ENCODE measurements around the gene MAPK8IP3.

The MAPK8IP3 gene

DNA sequence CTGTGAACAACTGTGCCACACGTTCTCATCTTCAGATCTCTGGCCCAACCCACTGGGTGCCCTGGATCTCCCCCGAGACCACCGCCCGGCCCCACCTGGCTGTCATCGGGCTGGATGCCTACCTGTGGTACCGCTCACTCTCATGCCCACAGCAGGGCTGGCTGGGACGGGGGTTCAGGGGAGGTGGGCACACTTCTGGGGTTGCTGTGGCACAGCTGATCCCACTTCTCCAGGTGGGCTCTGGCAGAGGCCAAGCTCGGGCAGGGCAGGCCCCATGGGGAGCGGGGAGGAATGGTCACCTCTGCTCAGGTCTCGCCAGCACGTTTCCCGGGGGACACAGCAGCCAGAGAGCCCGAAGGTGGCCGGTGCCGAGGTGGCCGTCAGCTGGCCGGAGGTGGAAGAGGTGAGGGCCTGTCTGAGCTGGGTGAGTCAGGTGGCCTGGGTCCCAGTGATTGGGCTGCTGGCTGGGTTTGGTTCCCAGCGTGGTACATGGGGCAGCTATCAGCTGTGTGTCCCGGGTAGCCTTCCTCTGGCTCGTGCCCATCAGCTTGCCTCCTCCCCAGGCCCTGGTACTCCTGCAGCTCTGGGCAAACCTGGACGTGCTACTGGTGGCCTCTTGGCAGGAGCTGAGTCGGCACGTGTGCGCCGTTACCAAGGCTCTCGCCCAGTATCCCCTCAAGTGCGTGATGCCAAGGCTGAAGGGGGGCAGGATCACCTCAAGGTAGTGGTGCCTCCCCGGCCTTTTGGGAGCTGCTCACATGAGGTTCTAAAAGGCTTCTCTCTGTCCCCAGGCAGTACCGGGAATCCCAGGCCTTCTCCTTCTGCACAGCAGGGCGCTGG is 69.2 kb downstream of the MAPK8IP3 start:
- no peak for DNase-seq

DNA sequence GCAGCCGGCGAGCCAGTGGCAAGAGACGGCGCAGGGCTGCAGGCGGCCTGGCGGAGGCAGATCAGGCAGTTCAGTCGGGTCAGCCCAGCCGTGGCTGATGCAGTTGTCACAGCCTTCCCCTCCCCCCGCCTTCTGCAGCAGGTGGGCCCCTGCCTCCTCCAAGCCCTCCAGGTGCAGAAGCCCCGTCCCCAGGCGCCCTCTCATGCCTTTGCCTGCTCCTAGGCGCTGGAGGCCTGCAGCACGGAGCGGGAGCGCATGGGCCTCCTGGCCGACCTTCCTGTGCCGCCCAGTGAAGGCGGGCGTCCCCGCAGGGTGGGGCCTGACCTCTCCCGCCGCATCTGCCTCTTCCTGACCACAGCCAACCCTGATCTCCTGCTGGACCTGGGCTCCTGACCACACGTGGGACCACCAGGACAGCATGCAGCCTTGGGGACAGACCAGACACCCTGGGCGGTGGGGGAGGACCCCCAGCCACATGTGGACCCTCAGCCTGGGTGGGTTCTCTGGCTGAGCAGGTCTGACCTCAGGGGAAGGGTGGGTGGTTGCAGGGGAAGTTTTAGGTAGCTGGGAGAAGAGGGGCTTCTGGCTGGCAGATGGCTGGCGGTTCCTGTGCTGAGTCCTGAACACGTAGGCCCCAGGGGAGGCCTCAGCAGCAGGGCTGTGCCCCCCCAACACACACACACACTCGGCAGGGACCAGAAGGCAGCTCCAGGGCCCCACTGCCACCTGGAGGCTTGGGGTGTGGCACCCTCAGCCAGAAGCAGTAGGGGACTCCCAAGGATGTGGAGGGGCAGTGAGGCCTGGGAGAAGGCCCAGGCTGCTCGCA is 70.1 kb downstream of the MAPK8IP3 start:
- DNase-seq, result no peak

DNA sequence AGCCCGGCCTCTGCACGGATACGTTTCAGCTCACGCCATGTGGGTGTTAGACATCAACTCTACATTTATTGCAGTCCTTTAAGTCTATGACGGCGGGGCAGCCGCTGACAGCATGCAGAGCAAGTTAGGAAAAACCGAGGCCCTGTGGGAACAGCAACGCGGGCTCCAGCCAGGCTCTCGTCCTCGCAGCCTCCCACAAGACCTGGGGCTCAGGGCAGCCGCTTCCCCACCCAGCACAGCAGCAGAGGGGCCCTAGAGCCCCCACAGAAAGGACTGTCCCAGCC is 70.6 kb downstream of the MAPK8IP3 start:
- no peak for DNase-seq

DNA sequence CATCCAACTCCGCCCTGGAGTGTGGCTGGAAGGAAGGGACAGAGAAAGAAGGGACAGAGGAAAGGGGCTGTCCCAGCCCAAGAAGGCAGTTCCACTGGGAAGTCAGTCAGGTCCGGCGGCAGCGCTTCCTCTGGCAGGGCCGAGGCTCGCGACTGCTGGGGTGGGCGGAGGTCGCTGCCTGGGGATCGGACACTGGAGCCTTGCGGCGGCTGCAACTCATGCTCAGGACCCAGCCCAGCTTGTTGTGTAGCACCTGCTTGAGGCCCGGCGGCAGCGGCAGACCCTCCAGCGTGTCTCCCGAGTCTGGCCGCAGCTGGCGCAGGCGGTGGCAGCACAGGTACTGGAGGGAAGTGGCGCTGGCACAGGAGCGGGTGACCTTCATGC is 71.0 kb downstream of the MAPK8IP3 start:
- no peak for DNase-seq

DNA sequence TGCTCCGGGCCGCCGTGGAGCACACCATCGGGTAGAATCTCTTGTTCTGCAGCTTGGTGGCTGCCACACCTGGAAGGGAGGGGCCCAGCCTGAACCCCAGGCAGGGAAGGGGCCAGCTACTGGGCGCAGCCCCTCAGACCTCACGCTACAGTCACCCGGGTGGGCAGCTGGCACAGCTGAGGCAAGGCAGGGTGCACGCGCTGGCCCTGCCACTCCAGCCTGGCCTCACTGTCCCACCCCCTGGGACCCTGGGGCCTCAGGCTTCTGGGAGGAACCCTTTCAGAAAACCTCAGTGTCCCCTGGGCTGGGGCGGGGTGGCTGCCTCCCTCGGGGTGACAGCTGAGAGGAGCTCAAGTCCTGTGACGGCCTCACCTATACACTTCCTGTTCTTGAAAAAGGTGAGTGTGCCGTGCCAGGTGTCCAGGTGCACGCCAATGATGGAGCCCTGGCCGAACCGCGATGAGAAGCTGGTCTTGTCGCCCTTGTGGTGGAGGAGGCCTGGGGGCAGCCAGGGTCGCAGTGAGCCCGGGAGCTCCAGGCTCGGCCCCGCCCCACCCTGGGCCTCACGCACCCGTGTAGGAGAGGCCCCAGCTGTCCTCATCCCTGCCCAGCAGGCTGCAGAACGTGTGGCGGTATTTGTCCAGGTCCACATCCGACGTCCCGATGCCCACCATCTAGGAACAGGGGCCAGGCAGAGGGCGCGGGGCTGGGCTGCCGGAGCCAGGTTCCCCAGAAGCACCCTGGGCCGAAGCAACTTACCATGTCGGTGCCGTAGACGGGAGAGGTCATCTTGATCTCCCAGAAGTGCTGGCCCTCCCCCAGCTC is 71.6 kb downstream of the MAPK8IP3 start:
- no peak for DNase-seq

DNA sequence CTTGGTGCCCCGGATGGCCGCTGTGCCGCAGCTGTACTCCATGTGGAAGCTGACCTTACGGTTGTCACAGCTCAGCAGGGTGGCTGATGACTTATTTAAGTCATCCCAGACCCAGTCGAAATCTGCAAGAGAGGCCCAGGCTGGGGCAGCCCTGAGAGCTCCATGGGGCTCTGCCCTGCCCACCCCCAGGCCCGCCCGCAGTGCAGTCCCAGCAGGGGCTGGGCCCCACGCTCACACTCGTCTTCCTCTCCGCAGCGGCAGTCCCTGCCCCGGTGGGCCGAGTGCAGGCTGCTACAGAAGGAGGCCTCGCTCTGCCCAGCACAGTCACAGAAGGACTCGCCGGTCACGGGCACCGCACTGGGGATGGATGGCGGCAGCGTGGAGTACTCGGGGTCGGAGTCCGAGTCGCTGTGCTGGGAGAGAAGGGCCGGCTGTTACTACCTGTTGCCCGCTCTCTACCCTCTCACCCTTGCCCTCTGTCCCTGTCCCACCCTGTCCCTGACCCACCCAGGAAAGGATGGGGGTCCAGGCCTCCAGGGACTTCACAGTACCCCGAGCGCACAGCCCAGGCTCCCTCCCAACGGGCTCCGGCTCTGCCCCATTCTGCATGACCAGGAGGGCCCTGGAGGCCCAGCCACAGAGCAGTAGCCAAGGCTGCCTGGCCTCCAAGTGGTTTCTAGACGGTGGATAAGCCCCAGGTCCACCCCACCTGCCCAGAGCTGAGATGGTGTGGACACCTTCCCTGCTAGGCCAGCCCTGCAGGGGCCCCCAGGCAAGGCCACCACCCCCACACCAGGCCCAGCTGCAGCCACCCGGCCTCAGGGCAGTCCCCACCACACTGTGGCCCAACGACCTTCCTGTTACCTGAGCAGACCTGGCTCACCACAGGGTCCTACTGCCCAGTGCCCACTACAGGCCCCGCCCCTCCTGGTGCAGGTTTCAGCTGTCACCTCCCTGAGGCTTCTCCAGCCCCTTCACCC is 72.5 kb downstream of the MAPK8IP3 start:
- no peak for DNase-seq

DNA sequence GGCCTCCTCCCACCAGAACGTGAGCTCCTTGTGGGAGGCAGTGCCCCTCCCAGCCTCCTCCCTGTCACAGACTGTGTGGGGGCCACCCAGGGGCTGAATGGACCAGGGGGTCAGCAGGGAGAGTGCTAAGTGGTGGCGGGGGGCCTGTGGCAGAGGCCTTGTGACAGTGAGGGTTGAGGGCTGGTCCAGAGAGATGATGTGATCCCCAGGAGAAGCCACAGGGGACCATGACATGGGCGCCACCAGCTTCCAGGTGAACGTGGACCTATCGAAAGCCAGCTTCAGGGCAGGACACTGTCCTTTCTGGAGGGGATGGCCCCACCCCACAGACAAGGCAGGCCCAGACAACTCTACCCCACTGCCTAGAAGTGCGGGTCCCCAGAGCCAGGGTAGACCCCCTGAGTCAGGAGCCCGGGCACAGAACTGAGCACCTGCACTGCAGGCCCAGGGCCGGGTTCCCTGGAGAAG is 73.3 kb downstream of the MAPK8IP3 start:
- DNase-seq, result no peak

DNA sequence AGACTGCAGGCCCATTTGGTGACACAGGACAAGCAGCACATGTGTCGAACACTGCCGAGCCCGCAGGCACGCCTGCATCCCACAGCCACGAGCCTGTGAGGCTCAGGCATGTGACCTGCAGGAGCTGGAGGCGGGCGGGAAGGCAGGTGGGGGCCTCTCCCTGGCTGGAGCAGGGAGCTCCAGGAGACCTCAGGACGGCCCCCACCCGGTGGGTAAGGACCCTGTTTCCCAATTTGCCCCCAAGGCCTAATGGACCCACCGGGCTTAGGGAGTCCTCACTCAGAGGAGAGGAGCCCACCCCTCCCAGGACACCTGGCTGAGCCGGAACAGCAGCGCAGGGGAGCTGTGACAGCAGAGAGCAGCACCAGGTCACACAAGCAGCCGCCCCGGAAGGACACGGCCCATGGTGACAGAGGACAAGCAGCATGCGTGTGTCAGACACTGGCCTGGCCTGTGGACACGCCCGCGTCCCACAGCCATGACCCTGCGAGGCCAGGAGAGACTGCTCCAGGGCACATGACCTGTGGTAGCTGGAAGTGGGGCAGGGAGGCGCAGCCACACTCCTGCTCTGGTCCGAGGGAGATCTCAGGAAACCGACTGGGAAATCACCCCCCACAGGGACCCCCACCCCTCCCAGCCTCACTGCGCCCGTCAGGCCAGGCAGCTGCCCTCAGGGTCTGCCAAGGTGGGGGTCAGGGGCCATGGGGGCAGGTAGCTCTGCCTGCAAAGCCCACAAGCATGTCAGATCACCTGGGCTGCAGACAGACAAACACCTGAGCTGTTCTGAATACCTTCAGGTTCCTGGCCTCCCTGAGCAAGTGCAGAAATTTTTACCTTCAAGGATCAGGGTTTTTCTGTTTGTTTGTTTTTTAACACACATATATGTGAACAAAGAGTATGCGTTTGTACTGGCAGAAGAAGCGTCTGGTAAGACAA is 74.0 kb downstream of the MAPK8IP3 start:
- no peak for DNase-seq

DNA sequence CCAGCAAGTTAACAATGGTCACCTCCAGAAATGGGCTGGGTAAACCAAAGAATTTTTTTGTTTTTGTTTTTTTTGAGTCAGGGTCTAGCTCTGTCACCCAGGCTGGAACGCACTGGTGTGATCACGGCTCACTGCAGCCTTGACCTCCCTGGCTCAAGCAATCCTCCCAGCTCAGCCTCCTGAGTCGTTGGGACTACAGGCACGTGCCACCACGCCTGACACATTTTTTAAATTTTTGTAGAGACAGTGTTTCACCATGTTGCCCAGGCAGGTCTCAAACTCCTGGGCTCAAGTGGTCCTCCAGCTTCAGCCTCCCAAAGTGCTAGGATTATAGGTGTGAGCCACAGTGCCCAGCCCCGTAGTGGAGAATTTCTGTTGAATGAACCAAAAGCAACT is 74.7 kb downstream of the MAPK8IP3 start:
- no peak for DNase-seq

DNA sequence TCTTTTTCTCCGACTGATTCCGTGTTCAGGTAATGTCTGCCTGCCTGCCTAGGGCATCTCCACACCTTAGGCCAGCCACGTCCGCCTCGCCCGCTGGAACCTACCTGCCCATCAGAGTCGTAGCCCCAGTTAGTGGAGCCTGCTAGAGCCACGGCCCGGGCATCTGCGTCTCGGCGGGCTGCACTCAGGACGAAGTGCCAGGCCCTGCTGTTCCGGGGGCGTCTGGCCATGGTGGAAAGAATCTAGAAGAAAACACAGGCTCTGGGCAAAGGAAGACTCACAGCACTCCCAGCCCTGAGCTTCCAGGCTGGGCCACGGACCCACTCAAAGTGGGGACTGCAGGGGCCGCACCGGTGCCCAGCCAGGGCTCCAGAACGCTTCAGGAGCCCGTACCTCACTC is 75.3 kb downstream of the MAPK8IP3 start:
- DNase-seq, result no peak

DNA sequence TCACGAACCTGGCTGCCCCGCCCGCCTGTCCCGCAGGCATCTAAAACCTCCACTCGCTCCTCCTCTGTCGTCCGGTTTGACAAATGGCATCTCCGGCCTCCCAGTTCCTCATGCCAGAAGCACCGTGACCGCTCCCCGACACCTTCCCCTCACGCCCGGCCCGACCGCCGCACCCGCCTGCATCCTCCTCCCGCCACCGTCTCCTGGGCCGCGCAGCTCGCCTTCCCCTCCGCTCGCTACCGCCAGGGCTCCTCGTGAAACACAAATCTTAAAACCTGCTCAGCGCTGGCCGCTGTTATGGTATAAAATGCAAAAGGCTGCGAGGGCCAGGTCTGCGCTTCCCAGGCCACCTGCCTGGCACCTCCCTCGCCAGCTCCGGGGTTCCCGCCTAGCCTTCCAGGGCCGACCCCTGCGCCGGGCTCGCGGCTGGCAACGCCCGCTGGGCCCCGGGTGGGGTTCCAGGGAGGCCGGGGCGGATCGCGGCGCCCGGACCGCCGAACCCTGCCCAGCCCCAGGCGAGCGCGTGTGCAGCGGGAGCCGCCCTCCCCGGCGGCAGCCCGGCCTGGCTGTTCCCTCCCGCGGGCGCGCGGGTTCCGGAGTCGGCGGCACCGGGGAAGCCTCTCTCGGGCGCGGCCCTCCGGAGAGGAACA is 75.9 kb downstream of the MAPK8IP3 start:
- DNase-seq, result peak; percentile 23

DNA sequence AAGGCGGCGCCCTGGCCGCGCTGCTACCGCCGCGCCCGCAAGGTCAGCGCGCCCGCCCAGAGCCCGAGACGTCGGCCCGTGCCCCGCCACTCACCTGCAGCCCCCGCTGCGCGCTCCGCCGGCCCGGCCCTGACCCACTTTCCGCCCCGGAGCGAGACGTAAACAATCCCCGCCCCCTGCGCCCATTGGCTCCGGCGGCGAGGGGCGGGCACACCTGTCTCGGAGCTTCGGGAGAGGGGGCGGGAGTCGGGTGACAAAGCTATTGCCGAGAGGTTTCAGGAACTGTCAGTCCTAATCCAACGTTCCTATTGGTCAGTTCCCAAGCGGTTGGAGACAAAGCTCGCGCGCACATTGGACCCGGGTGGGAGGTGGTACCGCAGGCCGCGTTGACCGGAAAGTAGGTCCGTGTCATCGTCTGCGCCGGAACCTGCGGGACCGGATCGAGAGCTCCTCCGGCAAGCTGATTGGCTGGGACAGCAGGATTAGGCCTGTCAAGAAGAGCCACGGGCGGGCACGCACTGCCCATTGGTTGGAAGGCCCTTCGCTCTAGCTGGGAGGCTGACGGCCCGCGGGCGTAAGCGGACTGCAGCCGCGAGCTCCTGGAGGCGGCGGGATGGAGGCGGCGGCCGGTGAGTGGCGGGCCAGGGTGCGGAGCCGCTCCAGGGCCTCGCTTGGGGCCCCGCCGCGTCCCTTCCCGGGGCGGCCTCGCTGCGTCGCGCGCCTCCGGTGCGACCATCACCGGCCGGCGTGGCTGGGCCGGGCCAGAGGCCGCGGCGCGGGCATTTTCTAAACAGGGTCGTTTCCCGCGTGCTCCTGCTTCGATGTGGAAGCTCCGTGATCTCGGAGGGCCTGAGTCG is 76.6 kb downstream of the MAPK8IP3 start, which contains the start of the genes NUBP2 and SPSB3:
TSS of gene NUBP2 (plus strand) at position 553 of the 857 bp plus-strand sequence. CDS start at position 614, 61 bp downstream.
TSS of gene SPSB3 (minus strand) at position 164 of the 857 bp plus-strand sequence. CDS start 1,088 bp downstream, outside the sequence.
- peak; percentile 95 for DNase-seq

DNA sequence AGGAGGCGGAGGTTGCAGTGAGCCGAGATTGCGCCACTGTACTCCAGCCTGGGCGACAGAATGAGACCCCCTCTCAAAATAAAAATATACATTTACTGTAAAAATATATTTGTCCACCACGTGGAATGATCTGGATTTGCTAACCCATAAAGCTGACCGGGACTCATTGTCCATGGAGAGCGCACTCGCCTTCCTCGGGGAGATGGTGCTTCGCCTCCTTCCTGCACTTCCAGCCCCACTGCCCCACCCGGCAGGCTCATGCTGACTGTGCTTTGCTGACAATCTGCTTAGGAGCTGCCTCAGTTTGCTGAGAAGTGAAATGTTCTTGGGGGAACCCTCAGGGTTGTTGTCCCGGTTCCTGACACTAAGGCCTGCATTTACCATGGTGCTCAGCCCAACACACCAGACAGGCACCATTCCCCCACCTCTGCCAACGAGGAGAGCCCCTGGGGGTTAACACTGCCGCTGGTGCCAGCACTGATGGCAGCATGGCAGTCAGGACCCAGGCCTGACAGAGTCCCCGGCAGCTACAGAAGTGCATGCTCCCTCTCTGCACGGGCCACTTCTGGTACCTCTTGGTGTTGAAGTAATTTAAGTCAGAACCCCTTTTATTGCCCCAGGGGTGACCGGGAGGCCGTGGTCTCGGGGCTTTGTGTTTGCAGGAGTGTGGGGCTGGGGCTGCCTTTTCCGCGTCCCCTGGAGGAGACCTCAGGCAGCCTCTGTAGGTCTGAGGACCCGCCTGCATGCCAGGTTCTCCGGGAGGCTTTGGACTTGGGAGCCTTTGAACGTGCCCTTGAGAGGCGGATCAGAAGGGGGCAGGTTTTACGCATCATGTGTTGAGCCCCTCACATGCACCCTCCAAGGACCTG is 79.2 kb downstream of the MAPK8IP3 start:
- no peak for DNase-seq

DNA sequence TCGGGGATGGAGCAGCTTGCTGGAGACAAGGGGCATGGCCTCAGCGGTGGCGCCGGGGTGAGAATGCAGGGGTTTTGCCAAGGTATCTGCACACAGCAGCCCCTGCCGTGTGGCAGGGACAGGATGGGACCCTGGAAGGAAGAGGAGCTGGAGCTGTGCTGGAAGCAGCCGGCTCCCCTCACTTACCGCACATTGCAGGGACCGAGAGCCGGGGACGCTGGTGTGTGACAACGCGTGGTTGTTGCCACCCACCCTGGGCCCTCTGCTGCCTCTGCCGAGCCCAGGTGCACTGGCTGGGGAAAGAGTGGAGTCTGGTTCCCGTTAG is 79.8 kb downstream of the MAPK8IP3 start:
- DNase-seq, result no peak

DNA sequence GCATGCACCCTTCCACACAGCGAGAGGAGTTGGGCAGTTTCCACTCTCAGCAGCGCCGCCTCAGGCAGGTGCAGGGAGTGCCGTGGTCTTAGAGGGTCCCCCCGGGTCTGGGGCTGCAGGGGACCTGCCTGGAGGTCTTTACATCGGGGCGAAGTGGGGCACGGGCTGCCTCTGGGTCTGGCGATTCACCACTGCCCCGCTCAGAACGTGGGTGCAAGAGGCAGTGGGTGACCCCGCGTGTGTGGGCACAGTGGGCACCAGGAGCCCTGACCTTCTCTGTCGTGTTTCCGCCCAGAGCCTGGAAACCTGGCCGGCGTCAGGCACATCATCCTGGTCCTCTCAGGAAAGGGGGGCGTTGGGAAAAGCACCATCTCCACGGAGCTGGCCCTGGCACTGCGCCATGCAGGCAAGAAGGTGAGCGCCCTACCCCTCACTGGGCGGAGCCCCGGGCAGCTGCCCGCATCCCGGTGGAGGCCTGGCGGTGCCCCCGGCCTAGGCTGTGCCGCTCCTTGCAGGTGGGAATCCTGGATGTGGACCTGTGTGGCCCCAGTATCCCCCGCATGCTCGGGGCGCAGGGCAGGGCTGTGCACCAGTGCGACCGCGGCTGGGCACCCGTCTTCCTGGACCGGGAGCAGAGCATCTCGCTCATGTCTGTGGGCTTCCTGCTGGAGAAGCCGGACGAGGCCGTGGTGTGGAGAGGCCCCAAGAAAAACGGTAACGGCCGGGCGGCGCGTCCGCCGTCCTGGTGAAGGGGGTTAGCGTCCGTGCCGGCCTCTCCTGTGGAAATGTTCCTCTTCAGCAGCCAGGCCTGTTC is 80.5 kb downstream of the MAPK8IP3 start:
- DNase-seq, result no peak

DNA sequence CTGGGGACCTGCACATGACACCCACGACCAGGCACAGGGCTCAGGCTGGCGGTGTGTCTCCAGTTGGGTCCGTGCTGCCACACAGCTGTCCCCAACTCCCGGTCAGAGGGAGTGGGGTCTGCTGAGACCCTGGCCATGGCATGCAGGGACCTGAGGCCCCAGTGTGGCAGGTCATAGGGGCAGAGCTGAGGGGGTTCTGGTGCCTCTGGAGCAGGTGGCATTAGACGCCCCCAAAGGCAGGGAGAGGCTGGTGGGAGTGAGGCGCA is 81.0 kb downstream of the MAPK8IP3 start:
- no peak for DNase-seq

DNA sequence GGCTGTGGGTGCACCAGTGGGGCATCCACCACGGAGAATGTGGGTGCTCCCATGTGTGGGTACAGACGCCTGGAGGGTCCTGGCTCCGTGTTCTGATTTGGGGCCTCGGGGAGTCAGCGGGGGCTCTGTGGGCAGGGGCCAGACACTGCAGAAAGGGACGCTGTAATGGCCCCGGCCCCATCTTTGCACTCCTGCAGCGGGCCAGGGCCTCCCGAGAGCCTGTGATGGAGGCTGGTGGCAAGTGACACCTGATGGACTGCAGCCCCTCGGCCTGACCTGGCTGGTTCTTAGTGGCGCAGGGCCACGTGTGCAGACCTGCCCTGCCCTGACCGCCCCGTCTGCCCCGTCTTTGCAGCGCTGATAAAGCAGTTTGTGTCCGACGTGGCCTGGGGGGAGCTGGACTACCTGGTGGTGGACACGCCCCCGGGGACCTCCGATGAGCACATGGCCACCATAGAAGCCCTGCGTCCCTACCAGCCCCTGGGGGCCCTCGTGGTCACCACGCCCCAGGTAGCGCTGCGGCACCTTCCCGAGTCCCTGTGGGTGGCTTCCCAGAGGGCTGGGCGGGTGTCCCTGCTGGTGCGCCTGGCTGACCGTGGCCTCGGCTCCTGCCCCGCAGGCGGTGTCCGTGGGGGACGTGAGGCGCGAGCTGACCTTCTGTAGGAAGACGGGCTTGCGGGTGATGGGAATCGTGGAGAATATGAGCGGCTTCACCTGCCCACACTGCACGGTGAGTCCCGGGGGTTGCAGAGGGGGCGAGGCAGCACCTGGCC is 81.5 kb downstream of the MAPK8IP3 start:
- DNase-seq, result no peak

Measured in T-helper 9 cell (primary cell).